Esophagus muscularis mucosa (tissue), 4 donors: ENCODE data around the gene IKZF5. TPM values are rescaled to one million over a fixed set of nuclear protein-coding genes. Genes with fewer than 3 reads are reported as not detected.

Experiments
- DNase-seq: peaks from one replicate; pipeline ENCODE4 v3.0.0-alpha.2; 2017; ENCODE audit errors: extremely low spot score
- H3K27ac ChIP-seq, 4 donors: fragments of 200-600 bp; sonication (generic); replicated peaks in 1 of 4; 1 replicate in 3 of 4; 2 replicates in 1 of 4; pipeline ENCODE4 v1.5.1; 2016 to 2019; ENCODE audit warnings: mild to moderate bottlenecking in 1 of 4
- H3K27me3 ChIP-seq, 4 donors: fragments of 200-600 bp; sonication (generic); one replicate each; pipeline versions ENCODE4 v1.5.1 to v1.6.0; 2016 to 2019
- H3K36me3 ChIP-seq, 4 donors: fragments of 200-600 bp; sonication (generic); one replicate each; pipeline ENCODE4 v1.5.1; 2016 to 2019
- H3K4me1 ChIP-seq, 4 donors: fragments of 200-600 bp; sonication (generic); one replicate each; pipeline ENCODE4 v1.5.1; 2016 to 2019
- H3K4me3 ChIP-seq, 4 donors: fragments of 200-600 bp; sonication (generic); 1 replicate in 2 of 4; 2 replicates in 2 of 4; pipeline ENCODE4 v1.5.1; 2016 to 2019; ENCODE audit warnings: mild to moderate bottlenecking in 4 of 4, moderate library complexity in 1 of 4
- H3K9me3 ChIP-seq, 4 donors: fragments of 200-600 bp; sonication (generic); 1 replicate in 3 of 4; 2 replicates in 1 of 4; pipeline ENCODE4 v1.5.1; 2016 to 2019
- CTCF ChIP-seq, 3 experiments: fragments of 200-600 bp in 2 of 3; fragments of 450-650 bp in 1 of 3; sonication (generic) in 2 of 3; IDR thresholded peaks; one replicate each; pipeline ENCODE4 v1.5.1; 2017 to 2019; ENCODE audit warnings: antibody characterized with exemption in 3 of 3, mild to moderate bottlenecking in 2 of 3, moderate library complexity in 1 of 3
- EP300 ChIP-seq: sonication (generic); formaldehyde crosslinking; IDR thresholded peaks from one replicate; pipeline ENCODE4 v1.6.1; 2017; ENCODE audit warnings: antibody characterized with exemption
- POLR2A ChIP-seq: fragments of 450-650 bp; IDR thresholded peaks from one replicate; pipeline ENCODE4 v1.6.1; 2017; ENCODE audit warnings: antibody characterized with exemption, moderate library complexity, mild to moderate bottlenecking, low read depth
- POLR2AphosphoS5 ChIP-seq, 2 donors: sonication (generic); formaldehyde crosslinking; IDR thresholded peaks; one replicate each; pipeline ENCODE4 v1.6.1; 2017; ENCODE audit warnings: antibody characterized with exemption in 2 of 2
- WGBS: methylation state at CpG from one replicate; pipeline ENCODE4 v1.1.5; 2018; 5-methylcytosine and 5-hydroxymethylcytosine counted together
- intact Hi-C: fragments of 100-400 bp; cut with DNase I; formaldehyde crosslinking; loops from one replicate; pipeline ENCODE4 v1.15.1; 2023
- total RNA-seq, 4 donors: library from RNA; depleted of rRNA; stranded (reverse); fragments of >200 nt; gene quantifications; one replicate each; pipeline versions ENCODE4 v1.1.0 to v1.2.1, GENCODE V29; 2016

Gene IKZF5
- total RNA-seq, 4 donors from 2014 or later = 5.7 to 12.0 (median 7.2) TPM

- H3K9me3 ChIP-seq = no peaks in the 10 kb centered on the region
- intact Hi-C loops = loop anchor here (2.0 kb wide), 2 partner anchors 28 to 56 kb away; partner anchors contain the start of gene PSTK
- no peaks in the 10 kb centered on the region for H3K27me3 ChIP-seq
- H3K4me3 ChIP-seq = peak overlapping the region; percentile 91 to 99 (median 98)
- peaks cover 0 to 9% (median 3%) of the 10 kb centered on the region in 4 donors for H3K36me3 ChIP-seq
- no peak for DNase-seq
- TF ChIP-seq CTCF (IDR thresholded peaks at IDR 0.05) = no peak
- no peak for TF ChIP-seq POLR2AphosphoS5 (IDR thresholded peaks at IDR 0.05)
- no peak for TF ChIP-seq EP300
- TF ChIP-seq POLR2A = no peak
- H3K27ac ChIP-seq = peak overlapping the region; percentile 90 to 95 (median 94)
- 1% methylated on average over 17 of the region's 34 CpGs for WGBS
- H3K4me1 ChIP-seq = peaks cover 36 to 56% (median 52%) of the 10 kb centered on the region in 4 donors
These were observed 668 bp upstream of the IKZF5 start for GRCh38 chr10:123009105-123009820.

- Histone ChIP-seq H3K27me3 (no peaks in the 10 kb centered on the region), H3K27ac (peak overlapping the region; percentile 90 to 95 (median 94)), H3K4me1 (peaks cover 41 to 60% (median 57%) of the 10 kb centered on the region in 4 donors), H3K36me3 (peaks cover 0 to 6% (median 2%) of the 10 kb centered on the region in 4 donors), H3K9me3 (no peaks in the 10 kb centered on the region), H3K4me3 (peak overlapping the region; percentile 91 to 99 (median 98))
- intact Hi-C loops = loop anchor here (2.0 kb wide), 2 partner anchors 27 to 55 kb away; partner anchors contain the start of gene PSTK
- peak in 1 of 2 donors; percentile 19 for TF ChIP-seq POLR2AphosphoS5 (IDR thresholded peaks at IDR 0.05)
- TF ChIP-seq CTCF (IDR thresholded peaks at IDR 0.05) = no peak
- DNase-seq = no peak
- 5% methylated on average over 24 of the region's 30 CpGs for WGBS
These were observed 839 bp downstream of the IKZF5 start for GRCh38 chr10:123007558-123008354.

GRCh38 chr10:123004298-123004697 lies 4.3 kb downstream of the IKZF5 start:
- WGBS = 35% methylated on average over 2 of the region's 2 CpGs
- TF ChIP-seq EP300 (no peak), CTCF (IDR thresholded peaks at IDR 0.05) (no peak), POLR2AphosphoS5 (IDR thresholded peaks at IDR 0.05) (no peak), POLR2A (no peak)
- H3K27me3 ChIP-seq = no peaks in the 10 kb centered on the region
- peaks cover 32 to 47% (median 44%) of the 10 kb centered on the region in 4 donors for H3K4me1 ChIP-seq
- no peak overlapping the region for H3K27ac ChIP-seq
- no peak for DNase-seq
- intact Hi-C loops = no loop called here
- no peak overlapping the region for H3K4me3 ChIP-seq
- H3K36me3 ChIP-seq = no peaks in the 10 kb centered on the region
- H3K9me3 ChIP-seq = no peaks in the 10 kb centered on the region

- WGBS = 94% methylated on average over 2 of the region's 2 CpGs
These were observed 7.2 kb downstream of the IKZF5 start for GRCh38 chr10:123001370-123001769.

More at GRCh38 chr10:123001370-123001769, 7.2 kb downstream of the IKZF5 start:
- intact Hi-C loops = no loop called here
- Histone ChIP-seq H3K4me3 (no peak overlapping the region), H3K36me3 (peaks cover 4 to 21% (median 15%) of the 10 kb centered on the region in 4 donors), H3K4me1 (peaks cover 21 to 36% (median 31%) of the 10 kb centered on the region in 4 donors), H3K27ac (no peak overlapping the region), H3K9me3 (no peaks in the 10 kb centered on the region), H3K27me3 (no peaks in the 10 kb centered on the region)
- TF ChIP-seq POLR2A (no peak), EP300 (no peak), CTCF (IDR thresholded peaks at IDR 0.05) (no peak), POLR2AphosphoS5 (IDR thresholded peaks at IDR 0.05) (no peak)
- no peak for DNase-seq
